ENCODE measurements around the gene DHRS2. TPM values are rescaled to one million over a fixed set of nuclear protein-coding genes. Genes with fewer than 3 reads are reported as not detected.
A peak's percentile ranks its signal among the peaks of the same experiment; 100 is the strongest.

DHRS2 gene
- total and polyA plus RNA-seq, 10 of the 15 experiments (the other 5 are each of a cell fraction or from before 2014, with no cell fraction given), result 0.09 to 1.8 (median 0.73) TPM; not detected in 1

DNA sequence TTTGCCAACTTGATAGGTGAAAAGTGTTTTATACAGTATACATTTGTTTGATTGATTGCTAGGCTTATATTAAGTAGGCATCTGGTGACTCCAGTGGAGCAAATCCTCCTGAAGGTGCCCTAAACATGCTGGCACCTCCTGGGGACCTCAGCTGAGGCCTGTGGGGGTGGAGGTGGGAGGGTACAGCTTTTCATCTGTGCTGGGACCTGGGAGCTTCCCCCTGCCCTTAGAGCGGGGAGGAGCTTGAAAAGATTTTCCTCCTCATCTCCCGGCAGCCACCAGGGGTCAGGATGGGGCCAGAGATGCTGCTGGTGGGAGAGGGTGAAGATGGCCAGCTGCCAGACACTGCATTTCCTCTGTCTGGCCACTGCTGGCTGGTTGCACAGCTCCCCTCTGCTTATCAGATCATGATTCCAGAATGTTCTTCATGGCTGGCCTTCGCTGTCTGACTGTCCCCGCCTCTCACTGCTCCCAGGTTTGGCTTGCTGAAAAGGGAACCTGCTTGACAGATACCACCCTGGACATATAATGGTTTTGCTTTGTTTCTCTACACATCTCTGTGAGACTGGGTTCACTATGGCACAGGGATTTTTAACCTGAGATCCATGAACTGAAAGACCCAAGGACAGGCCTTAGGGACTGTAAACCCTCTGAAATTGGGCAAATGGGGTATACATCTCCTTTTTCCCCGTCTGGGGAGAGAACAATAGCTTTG is 47.1 kb upstream of the DHRS2 start:
- Histone ChIP-seq H3K4me1 (ENCODE audit: control insufficient read depth, insufficient read depth, low read length) (peaks cover 8% of the 10 kb centered on the region), H3K79me2 (ENCODE audit: control insufficient read depth, insufficient read depth, low read length) (no peaks in the 10 kb centered on the region), H3K4me3 (no peak overlapping the region), H3K36me3 (ENCODE audit: control insufficient read depth in 2 of 2, insufficient read depth in 2 of 2, low read length in 1 of 2) (no peaks in the 10 kb centered on the region), H3K9ac (ENCODE audit: control insufficient read depth, insufficient read depth, low read length) (no peak overlapping the region), H3K27me3 (replicated peaks in 1 of 2; ENCODE audit: control insufficient read depth in 2 of 2, insufficient read depth in 2 of 2, low read length in 1 of 2) (no peaks in the 10 kb centered on the region), H3K4me2 (ENCODE audit: control insufficient read depth, insufficient read depth) (peak overlapping the region; percentile 35; the same call in 1 of the 2 replicates), H3K27ac (ENCODE audit: control insufficient read depth, insufficient read depth) (no peak overlapping the region), H2AFZ (ENCODE audit: control insufficient read depth, low read depth, low read length) (peak overlapping the region; percentile 92), H3K9me3 (replicated peaks; ENCODE audit: control insufficient read depth, insufficient read depth, low read length) (no peaks in the 10 kb centered on the region), H4K20me1 (ENCODE audit: control insufficient read depth, insufficient read depth) (no peaks in the 10 kb centered on the region)
- BruUV-seq (replicated peaks), result no TSS peak
- DNase-seq (ENCODE audit: low read depth, low spot score), result peak; percentile 56
- peak; percentile 90 for FAIRE-seq
- SMC1A ChIA-PET (ENCODE audit: uncharacterized antibody, unreplicated experiment), result interaction anchor here (0.6 to 3.7 kb wide), 27 partner anchors 9 to 470 kb away, joined by 3 to 44 read pairs (median 5); partner anchors contain the start of genes DHRS2 and JPH4
- peak; percentile 100 for ATAC-seq
- WGBS (ENCODE audit: insufficient coverage, insufficient replicate concordance, low lambda C conversion rate, missing lambda C conversion rate), result 9% methylated on average over 5 of the region's 5 CpGs
- in situ Hi-C loops (cut with MboI), result loop anchor here (5.0 kb wide), 1 partner anchor 343 kb away; no protein-coding TSS in a partner anchor
- CTCF ChIA-PET, result interaction anchor here (0.5 to 4.3 kb wide), 54 partner anchors 9 to 520 kb away, joined by 3 to 91 read pairs (median 4); partner anchors contain the start of genes DHRS2, DHRS4 and THTPA
- RAD21 ChIA-PET (ENCODE audit: unreplicated experiment), result interaction anchor here (0.6 to 4.5 kb wide), 28 partner anchors 17 to 719 kb away, joined by 3 to 44 read pairs (median 4); partner anchors contain the start of genes AP1G2 and DHRS2
- intact Hi-C loops (cut with micrococcal nuclease; ENCODE audit: unreplicated experiment), result loop anchor here (1.0 to 10.0 kb wide), 7 partner anchors 44 to 436 kb away; partner anchors contain the start of gene DHRS4
- POLR2A ChIA-PET, result interaction anchor here (1.3 to 3.2 kb wide), 2 partner anchors 17 to 43 kb away, joined by 5 to 12 read pairs; no protein-coding TSS in a partner anchor
- TF ChIP-seq SIN3A (IDR thresholded peaks at IDR 0.05; ENCODE audit: low read depth, low read length), result no peak
- peak; percentile 39; the same call in 1 of the 2 replicates for TF ChIP-seq POLR2AphosphoS2 (IDR thresholded peaks at IDR 0.05; ENCODE audit: low read depth, low read length)
- TF ChIP-seq SPI1 (IDR thresholded peaks at IDR 0.05; ENCODE audit: borderline replicate concordance, insufficient read depth, low read depth, low read length), result peak; percentile 41; the same call in 1 of the 2 replicates
- TF ChIP-seq, protein P1, sequence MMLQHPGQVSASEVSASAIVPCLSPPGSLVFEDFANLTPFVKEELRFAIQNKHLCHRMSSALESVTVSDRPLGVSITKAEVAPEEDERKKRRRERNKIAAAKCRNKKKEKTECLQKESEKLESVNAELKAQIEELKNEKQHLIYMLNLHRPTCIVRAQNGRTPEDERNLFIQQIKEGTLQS (IDR thresholded peaks at IDR 0.05; ENCODE audit: borderline replicate concordance, extremely low read depth, low read depth, low read length), result no peak
- 0 out of 2 replicates have a peak, but pooled peaks have one; percentile 39 for TF ChIP-seq ZNF592 (IDR thresholded peaks at IDR 0.05)
- TF ChIP-seq, protein P2, sequence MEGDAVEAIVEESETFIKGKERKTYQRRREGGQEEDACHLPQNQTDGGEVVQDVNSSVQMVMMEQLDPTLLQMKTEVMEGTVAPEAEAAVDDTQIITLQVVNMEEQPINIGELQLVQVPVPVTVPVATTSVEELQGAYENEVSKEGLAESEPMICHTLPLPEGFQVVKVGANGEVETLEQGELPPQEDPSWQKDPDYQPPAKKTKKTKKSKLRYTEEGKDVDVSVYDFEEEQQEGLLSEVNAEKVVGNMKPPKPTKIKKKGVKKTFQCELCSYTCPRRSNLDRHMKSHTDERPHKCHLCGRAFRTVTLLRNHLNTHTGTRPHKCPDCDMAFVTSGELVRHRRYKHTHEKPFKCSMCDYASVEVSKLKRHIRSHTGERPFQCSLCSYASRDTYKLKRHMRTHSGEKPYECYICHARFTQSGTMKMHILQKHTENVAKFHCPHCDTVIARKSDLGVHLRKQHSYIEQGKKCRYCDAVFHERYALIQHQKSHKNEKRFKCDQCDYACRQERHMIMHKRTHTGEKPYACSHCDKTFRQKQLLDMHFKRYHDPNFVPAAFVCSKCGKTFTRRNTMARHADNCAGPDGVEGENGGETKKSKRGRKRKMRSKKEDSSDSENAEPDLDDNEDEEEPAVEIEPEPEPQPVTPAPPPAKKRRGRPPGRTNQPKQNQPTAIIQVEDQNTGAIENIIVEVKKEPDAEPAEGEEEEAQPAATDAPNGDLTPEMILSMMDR (IDR thresholded peaks at IDR 0.05 in 2 of 3, conservative IDR thresholded peaks at IDR 0.05 in 1 of 3; ENCODE audit: control insufficient read depth in 2 of 3, extremely low read depth in 1 of 3, insufficient read depth in 1 of 3, low read depth in 3 of 3, low read length in 3 of 3), result peak; percentile 94 to 99 (median 95); a peak in 5 of 6 replicates
- no peak; the same call in 1 of the 2 replicates for TF ChIP-seq NR2F1 (conservative IDR thresholded peaks at IDR 0.05)
- TF ChIP-seq RAD21 (IDR thresholded peaks at IDR 0.05; ENCODE audit: insufficient read depth, low read depth, low read length), result peak; percentile 99
- TF ChIP-seq, protein P3, sequence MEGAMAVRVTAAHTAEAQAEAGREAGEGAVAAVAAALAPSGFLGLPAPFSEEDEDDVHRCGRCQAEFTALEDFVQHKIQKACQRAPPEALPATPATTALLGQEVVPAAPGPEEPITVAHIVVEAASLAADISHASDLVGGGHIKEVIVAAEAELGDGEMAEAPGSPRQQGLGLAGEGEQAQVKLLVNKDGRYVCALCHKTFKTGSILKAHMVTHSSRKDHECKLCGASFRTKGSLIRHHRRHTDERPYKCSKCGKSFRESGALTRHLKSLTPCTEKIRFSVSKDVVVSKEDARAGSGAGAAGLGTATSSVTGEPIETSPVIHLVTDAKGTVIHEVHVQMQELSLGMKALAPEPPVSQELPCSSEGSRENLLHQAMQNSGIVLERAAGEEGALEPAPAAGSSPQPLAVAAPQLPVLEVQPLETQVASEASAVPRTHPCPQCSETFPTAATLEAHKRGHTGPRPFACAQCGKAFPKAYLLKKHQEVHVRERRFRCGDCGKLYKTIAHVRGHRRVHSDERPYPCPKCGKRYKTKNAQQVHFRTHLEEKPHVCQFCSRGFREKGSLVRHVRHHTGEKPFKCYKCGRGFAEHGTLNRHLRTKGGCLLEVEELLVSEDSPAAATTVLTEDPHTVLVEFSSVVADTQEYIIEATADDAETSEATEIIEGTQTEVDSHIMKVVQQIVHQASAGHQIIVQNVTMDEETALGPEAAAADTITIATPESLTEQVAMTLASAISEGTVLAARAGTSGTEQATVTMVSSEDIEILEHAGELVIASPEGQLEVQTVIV (IDR thresholded peaks at IDR 0.05; ENCODE audit: borderline replicate concordance, partially characterized antibody), result no peak
- TF ChIP-seq SMAD1 (IDR thresholded peaks at IDR 0.05; ENCODE audit: low read depth, partially characterized antibody), result peak; percentile 89
- TF ChIP-seq ASH2L (IDR thresholded peaks at IDR 0.05; ENCODE audit: borderline replicate concordance, low read depth), result no peak

Measured in GM12878 (cell line).